ENCODE results near the gene IQCE.

Gene IQCE

DNA sequence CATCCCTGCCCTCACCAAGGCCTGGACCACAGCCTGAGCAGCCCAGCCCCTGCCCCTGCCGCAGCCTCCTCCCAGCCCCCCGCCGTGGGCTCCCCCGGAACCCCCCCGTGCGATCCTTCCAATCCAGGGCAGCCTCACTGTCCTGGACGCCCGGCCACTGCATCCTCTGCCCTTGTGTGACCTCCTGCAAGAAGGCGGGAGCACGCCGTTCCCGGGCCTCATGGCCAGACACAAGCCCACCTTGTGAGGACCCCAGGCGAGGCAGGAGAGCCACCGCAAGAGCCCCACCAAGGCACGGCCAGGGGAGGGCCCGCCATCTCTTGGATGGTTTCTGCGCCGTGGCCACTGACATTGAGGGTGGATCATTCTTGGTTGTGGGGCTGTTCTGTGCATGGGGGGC lies 47.0 kb upstream of the IQCE start:
- TF ChIP-seq, protein P1, sequence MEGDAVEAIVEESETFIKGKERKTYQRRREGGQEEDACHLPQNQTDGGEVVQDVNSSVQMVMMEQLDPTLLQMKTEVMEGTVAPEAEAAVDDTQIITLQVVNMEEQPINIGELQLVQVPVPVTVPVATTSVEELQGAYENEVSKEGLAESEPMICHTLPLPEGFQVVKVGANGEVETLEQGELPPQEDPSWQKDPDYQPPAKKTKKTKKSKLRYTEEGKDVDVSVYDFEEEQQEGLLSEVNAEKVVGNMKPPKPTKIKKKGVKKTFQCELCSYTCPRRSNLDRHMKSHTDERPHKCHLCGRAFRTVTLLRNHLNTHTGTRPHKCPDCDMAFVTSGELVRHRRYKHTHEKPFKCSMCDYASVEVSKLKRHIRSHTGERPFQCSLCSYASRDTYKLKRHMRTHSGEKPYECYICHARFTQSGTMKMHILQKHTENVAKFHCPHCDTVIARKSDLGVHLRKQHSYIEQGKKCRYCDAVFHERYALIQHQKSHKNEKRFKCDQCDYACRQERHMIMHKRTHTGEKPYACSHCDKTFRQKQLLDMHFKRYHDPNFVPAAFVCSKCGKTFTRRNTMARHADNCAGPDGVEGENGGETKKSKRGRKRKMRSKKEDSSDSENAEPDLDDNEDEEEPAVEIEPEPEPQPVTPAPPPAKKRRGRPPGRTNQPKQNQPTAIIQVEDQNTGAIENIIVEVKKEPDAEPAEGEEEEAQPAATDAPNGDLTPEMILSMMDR (IDR thresholded peaks at IDR 0.05; ENCODE audit: insufficient read depth, low read length, poor library complexity, severe bottlenecking): no peak
- no peak for DNase-seq (ENCODE audit: extremely low read depth, insufficient read length)
- Histone ChIP-seq H3K27me3 (replicated peaks; ENCODE audit: control insufficient read depth, insufficient read depth, low read length) (no peaks in the 10 kb centered on the region), H3K36me3 (ENCODE audit: control insufficient read depth, insufficient read depth, low read length) (no peaks in the 10 kb centered on the region), H3K4me3 (replicated peaks; ENCODE audit: low read depth, low read length) (no peak overlapping the region)

DNA sequence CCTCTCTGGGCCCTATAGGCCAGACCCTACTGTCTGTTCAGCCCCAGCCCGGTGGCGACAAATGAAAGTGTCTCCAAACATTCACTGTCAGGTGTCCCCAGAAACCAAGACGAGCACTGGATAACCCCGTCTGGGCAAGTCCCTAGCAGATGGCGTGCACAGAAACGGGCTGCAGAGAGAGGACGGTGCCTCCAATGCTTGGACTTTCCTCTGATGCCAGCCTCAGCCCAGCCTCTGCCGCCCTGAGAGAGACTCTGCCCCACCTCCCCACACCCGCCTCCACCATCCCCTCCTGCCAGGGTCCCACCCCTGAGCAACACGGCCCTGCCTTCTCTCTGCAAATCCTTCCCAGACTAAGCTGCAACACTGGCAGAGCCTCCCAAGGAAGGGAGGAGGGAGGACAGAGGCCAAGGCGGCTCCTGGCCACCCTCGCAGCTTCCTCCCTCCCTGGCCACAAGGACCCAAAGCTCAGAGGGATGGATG lies 46.6 kb upstream of the IQCE start:
- no peak overlapping the region for H3K4me3 ChIP-seq (replicated peaks; ENCODE audit: low read depth, low read length)
- TF ChIP-seq, protein P1 (IDR thresholded peaks at IDR 0.05; ENCODE audit: insufficient read depth, low read length, poor library complexity, severe bottlenecking): no peak
- DNase-seq (ENCODE audit: extremely low read depth, insufficient read length): no peak
- H3K27me3 ChIP-seq (replicated peaks; ENCODE audit: control insufficient read depth, insufficient read depth, low read length): no peaks in the 10 kb centered on the region
- H3K36me3 ChIP-seq (ENCODE audit: control insufficient read depth, insufficient read depth, low read length): no peaks in the 10 kb centered on the region

DNA sequence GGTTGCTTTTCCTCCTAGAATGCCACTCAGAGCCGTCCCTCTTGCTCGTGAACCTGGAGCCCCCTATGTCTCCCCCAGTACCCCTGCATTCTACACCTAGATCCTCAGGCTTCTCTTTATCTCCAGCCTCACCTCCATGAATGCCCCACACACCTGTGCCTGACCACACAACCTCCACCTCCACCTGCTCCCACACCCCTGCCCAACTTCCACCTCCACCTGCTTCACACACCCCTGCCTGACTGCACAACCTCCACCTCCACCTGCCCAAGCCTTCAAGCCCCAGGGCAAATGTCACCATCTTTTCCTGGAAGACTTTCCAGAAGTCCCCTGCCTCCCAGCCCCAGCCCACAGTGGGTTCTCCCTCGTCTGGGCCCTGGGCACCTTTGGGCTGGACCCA lies 46.1 kb upstream of the IQCE start:
- Histone ChIP-seq H3K4me3 (replicated peaks; ENCODE audit: low read depth, low read length) (no peak overlapping the region), H3K36me3 (ENCODE audit: control insufficient read depth, insufficient read depth, low read length) (no peaks in the 10 kb centered on the region), H3K27me3 (replicated peaks; ENCODE audit: control insufficient read depth, insufficient read depth, low read length) (no peaks in the 10 kb centered on the region)
- TF ChIP-seq, protein P1 (IDR thresholded peaks at IDR 0.05; ENCODE audit: insufficient read depth, low read length, poor library complexity, severe bottlenecking): no peak
- DNase-seq (ENCODE audit: extremely low read depth, insufficient read length): no peak

DNA sequence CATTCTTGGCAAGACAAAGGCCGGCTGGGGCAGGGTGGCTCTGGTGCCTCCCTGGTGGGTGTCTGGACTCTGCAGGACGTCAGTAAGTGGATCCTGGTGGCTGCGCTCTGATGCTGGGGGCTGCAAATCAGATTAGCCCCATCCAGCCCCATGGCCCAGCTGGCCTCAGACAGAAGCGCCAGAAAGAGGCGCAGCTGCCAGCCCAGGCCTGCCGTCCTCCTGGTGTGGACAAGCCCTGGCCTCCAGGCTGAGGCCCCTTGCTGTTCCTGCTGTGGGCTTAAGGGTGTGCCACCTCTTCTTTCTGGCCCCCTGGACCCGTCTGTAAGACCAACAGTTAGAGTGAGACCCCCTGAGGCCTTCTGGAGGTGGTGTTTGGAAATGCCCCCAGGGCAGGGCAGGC lies 45.1 kb upstream of the IQCE start:
- DNase-seq (ENCODE audit: extremely low read depth, insufficient read length): no peak
- Histone ChIP-seq H3K27me3 (replicated peaks; ENCODE audit: control insufficient read depth, insufficient read depth, low read length) (no peaks in the 10 kb centered on the region; the same call in 1 of the 2 replicates), H3K4me3 (replicated peaks; ENCODE audit: low read depth, low read length) (no peak overlapping the region), H3K36me3 (ENCODE audit: control insufficient read depth, insufficient read depth, low read length) (no peaks in the 10 kb centered on the region)
- TF ChIP-seq, protein P1 (IDR thresholded peaks at IDR 0.05; ENCODE audit: insufficient read depth, low read length, poor library complexity, severe bottlenecking): no peak

DNA sequence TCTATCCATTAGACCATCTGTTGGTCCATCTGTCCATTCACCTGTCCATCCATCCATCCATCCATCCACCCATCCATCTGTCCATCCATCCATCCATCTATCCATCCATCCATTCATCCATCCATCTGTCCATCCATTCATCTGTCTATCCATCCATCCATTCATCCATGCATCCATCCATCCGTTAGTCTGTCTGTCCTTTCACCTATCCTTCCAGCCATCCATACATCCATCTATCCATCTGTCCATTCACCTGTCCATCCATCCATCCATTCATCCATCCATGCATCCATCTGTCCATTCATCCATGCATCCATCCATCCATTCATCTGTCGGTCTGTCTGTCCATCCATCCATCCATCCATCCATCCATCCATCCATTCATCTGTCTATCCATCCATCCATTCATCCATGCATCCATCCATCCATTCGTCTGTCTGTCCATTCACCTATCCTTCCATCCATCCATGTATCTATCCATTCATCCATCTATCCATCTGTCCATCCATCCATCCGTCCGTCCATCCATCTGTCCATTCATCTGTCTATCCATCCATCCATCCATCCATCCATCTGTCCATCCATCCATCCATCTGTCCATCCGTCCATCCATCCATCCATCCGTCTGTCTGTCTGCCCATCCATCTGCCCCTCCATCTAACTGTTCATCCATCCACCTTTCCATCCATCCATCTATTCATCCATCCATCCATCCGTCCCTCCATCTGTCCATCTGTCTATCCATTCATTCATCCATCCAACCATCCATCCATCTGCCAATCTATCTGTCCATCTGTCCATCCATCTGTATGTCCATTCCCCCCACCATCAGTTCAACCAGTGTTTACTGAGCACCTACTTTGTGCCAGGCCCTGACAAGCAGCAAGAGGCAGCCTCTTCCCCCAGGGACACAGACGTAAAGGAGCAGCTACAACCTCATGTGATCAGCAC lies 44.0 kb upstream of the IQCE start:
- Histone ChIP-seq H3K4me3 (replicated peaks; ENCODE audit: low read depth, low read length) (no peak overlapping the region), H3K36me3 (ENCODE audit: control insufficient read depth, insufficient read depth, low read length) (no peaks in the 10 kb centered on the region), H3K27me3 (replicated peaks; ENCODE audit: control insufficient read depth, insufficient read depth, low read length) (no peaks in the 10 kb centered on the region; the same call in 1 of the 2 replicates)
- TF ChIP-seq, protein P1 (IDR thresholded peaks at IDR 0.05; ENCODE audit: insufficient read depth, low read length, poor library complexity, severe bottlenecking): no peak
- DNase-seq (ENCODE audit: extremely low read depth, insufficient read length): no peak

Data from GM06990 (cell line).